PFSK-1 (cell line): ENCODE data around the gene YTHDF1.

Source experiments
- FOXP2 ChIP-seq: optimal IDR thresholded peaks from 2 replicates; pipeline ENCODE3; 2011; ENCODE audit warnings: borderline replicate concordance, control low read depth, inconsistent platforms; ENCODE audit not compliant: insufficient read depth; ENCODE audit errors: extremely low read length, extremely low read depth
- POLR2AphosphoS5 ChIP-seq: IDR thresholded peaks from 2 replicates; pipeline ENCODE4 v1.6.1; 2012; ENCODE audit warnings: low read depth, mild to moderate bottlenecking, control low read depth, low read length, moderate library complexity
- SIN3A ChIP-seq: IDR thresholded peaks from 2 replicates; pipeline ENCODE4 v1.6.1; 2012; ENCODE audit warnings: mild to moderate bottlenecking, low read length, moderate library complexity, borderline replicate concordance; ENCODE audit not compliant: insufficient read depth
- TAF1 ChIP-seq: IDR thresholded peaks from 2 replicates; pipeline ENCODE4 v1.6.1; 2012; ENCODE audit warnings: low read length, control low read depth, borderline replicate concordance; ENCODE audit not compliant: insufficient read depth
- TF ChIP-seq, protein P1 (sequence below), 2 experiments: IDR thresholded peaks; 2 replicates each; pipeline versions ENCODE4 v1.6.1 to v1.8.0; 2011 to 2012; ENCODE audit warnings: low read depth in 2 of 2, low read length in 2 of 2, control low read depth in 1 of 2, inconsistent platforms in 1 of 2, mild to moderate bottlenecking in 1 of 2, moderate library complexity in 1 of 2; ENCODE audit not compliant: insufficient read depth in 1 of 2

YTHDF1 gene

DNA sequence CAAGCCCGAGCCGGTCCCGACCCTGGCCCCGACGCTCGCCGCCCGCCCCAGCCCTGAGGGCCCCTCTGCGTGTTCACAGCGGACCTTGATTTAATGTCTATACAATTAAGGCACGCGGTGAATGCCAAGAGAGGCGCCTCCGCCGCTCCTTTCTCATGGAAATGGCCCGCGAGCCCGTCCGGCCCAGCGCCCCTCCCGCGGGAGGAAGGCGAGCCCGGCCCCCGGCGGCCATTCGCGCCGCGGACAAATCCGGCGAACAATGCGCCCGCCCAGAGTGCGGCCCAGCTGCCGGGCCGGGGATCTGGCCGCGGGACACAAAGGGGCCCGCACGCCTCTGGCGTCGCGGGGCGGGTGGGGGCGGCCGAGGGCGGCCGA, 37.5 kb downstream of the YTHDF1 start:
- TF ChIP-seq FOXP2: no peak

DNA sequence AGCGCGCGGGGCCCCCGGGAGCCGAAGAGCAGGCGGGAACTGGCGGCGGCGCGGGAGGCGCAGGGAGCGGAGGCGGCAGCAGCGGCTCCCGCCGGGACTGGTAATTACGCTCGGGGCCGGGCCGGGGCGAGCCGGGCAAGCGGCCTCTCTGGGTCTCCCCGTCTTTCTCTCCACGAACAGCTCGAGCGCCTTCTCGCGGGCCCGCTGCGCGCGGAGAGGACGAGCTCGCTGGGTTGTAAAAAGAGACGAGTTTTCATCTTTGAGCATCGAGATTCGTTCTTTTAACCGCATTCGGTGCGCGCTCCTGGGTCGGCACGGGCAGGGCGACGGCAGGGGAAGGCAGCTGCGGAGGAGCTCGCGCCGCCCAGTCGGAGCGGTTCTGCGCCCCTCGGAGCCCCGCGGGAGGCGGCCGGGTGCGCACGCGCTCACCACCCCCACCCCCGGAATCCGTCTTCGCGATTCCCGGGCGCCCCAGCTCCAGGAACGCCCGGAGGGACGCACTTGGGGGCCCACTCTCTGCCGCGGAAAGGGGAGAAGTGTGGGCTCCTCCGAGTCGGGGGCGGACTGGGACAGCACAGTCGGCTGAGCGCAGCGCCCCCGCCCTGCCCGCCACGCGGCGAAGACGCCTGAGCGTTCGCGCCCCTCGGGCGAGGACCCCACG, 38.0 kb downstream of the YTHDF1 start:
- TF ChIP-seq TAF1 (no peak), FOXP2 (no peak), POLR2AphosphoS5 (no peak)
- TF ChIP-seq, protein P1, sequence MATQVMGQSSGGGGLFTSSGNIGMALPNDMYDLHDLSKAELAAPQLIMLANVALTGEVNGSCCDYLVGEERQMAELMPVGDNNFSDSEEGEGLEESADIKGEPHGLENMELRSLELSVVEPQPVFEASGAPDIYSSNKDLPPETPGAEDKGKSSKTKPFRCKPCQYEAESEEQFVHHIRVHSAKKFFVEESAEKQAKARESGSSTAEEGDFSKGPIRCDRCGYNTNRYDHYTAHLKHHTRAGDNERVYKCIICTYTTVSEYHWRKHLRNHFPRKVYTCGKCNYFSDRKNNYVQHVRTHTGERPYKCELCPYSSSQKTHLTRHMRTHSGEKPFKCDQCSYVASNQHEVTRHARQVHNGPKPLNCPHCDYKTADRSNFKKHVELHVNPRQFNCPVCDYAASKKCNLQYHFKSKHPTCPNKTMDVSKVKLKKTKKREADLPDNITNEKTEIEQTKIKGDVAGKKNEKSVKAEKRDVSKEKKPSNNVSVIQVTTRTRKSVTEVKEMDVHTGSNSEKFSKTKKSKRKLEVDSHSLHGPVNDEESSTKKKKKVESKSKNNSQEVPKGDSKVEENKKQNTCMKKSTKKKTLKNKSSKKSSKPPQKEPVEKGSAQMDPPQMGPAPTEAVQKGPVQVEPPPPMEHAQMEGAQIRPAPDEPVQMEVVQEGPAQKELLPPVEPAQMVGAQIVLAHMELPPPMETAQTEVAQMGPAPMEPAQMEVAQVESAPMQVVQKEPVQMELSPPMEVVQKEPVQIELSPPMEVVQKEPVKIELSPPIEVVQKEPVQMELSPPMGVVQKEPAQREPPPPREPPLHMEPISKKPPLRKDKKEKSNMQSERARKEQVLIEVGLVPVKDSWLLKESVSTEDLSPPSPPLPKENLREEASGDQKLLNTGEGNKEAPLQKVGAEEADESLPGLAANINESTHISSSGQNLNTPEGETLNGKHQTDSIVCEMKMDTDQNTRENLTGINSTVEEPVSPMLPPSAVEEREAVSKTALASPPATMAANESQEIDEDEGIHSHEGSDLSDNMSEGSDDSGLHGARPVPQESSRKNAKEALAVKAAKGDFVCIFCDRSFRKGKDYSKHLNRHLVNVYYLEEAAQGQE (IDR thresholded peaks at IDR 0.05; ENCODE audit: insufficient read depth in 1 of 2, low read depth in 2 of 2, low read length in 2 of 2): no peak

DNA sequence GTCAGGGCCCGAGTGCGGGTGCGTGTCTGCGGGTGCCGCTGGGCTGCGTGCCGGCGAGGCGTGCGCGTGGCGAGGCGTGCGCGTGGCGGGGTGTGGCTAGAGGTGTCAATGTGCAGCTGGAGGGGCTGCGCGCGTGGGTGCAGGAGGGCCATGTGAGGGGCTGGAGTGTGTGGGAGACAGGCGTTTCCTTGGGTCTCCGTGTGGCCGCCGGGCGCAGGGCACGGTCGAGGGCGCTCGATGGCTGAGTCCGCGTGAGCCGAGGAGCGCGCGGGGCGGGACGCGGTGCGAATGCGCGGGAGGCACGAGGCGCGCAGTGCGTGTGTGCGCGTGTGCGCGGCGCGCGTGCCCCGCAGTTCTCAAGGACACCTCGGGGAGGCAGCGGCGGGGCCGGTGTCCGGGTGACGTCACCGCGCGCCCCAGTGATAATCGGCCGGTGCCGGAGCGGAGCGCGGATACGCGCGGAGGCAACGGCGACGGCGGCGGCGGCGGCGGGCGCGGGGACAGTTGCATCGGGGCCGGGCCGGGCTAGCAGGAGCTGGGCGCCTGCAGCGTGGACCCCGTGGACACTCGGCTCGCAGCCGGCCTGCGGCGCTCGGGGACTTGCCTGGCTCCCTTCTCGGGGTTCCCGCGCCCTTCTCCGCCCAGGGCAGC, 38.7 kb downstream of the YTHDF1 start:
- TF ChIP-seq POLR2AphosphoS5 (no peak), SIN3A (no peak), FOXP2 (no peak), TAF1 (no peak)
- TF ChIP-seq, protein P1 (IDR thresholded peaks at IDR 0.05; ENCODE audit: insufficient read depth in 1 of 2, low read depth in 2 of 2, low read length in 2 of 2): no peak

DNA sequence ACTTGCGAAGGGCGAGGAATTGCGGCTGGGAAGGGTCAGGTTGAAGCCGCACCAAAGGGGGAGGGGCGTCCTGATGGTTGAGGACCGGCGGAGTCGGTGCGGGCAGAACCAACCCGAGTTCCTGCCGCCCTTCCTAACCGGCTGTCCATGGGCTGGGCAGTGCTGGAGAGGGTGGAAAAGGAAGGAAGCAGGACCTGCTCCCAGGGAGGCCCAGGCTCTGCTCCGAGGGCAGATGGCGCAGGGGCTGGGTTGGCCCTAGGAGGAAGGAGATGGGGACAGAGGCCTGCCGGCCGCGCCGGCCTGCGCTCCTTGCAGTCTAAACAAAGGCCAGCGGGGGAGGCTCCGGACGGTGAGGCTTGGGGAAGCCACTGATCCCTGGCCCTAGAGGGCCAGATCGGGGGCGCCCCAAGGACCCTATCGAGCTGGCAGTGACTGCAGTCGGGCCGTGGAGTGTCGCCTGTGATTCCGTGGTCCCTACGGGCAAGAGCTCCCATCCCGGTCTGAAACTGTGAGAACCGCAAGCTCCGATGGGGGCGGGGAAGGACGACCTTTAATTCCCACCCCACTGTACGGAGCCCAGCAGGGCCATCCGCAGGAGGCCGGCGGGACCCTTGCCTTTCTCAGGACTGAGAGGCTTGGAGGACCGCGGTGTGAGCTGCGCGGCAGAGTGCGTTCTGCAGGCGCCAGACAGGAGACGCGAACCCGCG, 39.4 kb downstream of the YTHDF1 start:
- TF ChIP-seq FOXP2: no peak
- no peak for TF ChIP-seq POLR2AphosphoS5
- no peak for TF ChIP-seq TAF1
- no peak for TF ChIP-seq SIN3A
- TF ChIP-seq, protein P1 (IDR thresholded peaks at IDR 0.05; ENCODE audit: insufficient read depth in 1 of 2, low read depth in 2 of 2, low read length in 2 of 2): no peak; a peak in 1 of 4 replicates

DNA sequence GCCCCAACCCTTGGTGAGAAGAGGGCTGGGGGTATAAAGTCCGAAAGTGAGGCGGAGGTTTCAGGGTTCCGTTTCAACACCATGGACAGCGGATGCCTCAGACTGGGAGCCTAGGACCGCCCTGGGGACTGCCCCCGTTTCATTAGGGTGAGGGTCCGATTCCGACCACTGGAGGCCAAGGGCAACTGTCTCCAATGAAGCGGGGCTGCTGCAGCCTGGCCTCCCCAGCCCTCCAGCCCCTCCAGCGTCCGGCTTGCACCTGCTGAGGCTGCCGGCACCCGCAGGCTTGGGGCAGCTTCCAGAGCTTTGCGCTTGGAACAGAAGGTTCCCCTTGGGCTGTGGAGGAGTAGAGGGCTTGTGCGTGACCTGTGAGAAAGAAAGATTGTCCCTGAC, 39.9 kb downstream of the YTHDF1 start:
- TF ChIP-seq SIN3A: no peak
- TF ChIP-seq, protein P1 (IDR thresholded peaks at IDR 0.05; ENCODE audit: insufficient read depth in 1 of 2, low read depth in 2 of 2, low read length in 2 of 2): peak; percentile 76 to 91
